WERI-Rb-1 (cell line): ENCODE results near the gene PHF14.

Experiments
- DNase-seq: peaks from one replicate; pipeline ENCODE4 v3.0.0-alpha.2; 2020
- H3K27ac ChIP-seq: fragments of 250-450 bp; sonication (Bioruptor Pico); 2 replicates; pipeline ENCODE4 v1.5.1; 2020; ENCODE audit warnings: mild to moderate bottlenecking, moderate library complexity
- H3K27me3 ChIP-seq: fragments of 250-450 bp; sonication (Bioruptor Pico); 2 replicates; pipeline ENCODE4 v1.5.1; 2021; ENCODE audit warnings: mild to moderate bottlenecking, low read depth, moderate library complexity; ENCODE audit not compliant: insufficient read depth, severe bottlenecking
- H3K36me3 ChIP-seq: fragments of 250-450 bp; sonication (Bioruptor Pico); 2 replicates; pipeline ENCODE4 v1.5.1; 2020; ENCODE audit warnings: mild to moderate bottlenecking, moderate library complexity
- H3K4me3 ChIP-seq: 2 replicates; pipeline ENCODE4 v1.5.1; 2011; ENCODE audit warnings: low read depth, mild to moderate bottlenecking, control low read depth, low read length
- H3K9me3 ChIP-seq: fragments of 250-450 bp; sonication (Bioruptor Pico); 2 replicates; pipeline ENCODE4 v1.5.1; 2021; ENCODE audit warnings: mild to moderate bottlenecking, moderate library complexity; ENCODE audit not compliant: severe bottlenecking
- TF ChIP-seq, protein P1 (sequence below): IDR thresholded peaks from 2 replicates; pipeline ENCODE4 v1.5.1; 2011; ENCODE audit warnings: low read depth, mild to moderate bottlenecking, control low read depth, inconsistent platforms, low read length

PHF14 gene

DNA sequence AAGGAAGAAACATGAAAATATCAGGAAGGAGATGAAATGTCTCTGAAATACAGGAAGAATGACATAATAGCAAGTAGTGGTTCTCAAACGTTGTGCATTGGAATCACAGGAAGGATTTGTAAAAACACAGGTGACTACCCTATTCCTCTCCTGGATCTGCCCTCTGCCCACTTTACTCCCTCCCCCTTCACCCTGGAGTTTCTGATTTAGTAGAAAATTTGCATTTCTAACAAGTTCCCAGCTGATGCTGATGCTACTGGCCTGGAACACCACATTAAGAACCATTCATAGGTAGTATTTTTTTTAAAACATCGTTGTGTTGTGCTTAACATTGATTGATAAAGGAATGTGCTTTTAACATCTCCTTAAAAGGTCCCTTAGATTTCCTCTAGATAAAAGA is 130.9 kb downstream of the PHF14 start:
- Histone ChIP-seq H3K27ac (no peak overlapping the region), H3K9me3 (no peaks in the 10 kb centered on the region), H3K27me3 (no peaks in the 10 kb centered on the region), H3K36me3 (no peaks in the 10 kb centered on the region; the same call in 1 of the 2 replicates), H3K4me3 (no peak overlapping the region)
- no peak for DNase-seq
- TF ChIP-seq, protein P1, sequence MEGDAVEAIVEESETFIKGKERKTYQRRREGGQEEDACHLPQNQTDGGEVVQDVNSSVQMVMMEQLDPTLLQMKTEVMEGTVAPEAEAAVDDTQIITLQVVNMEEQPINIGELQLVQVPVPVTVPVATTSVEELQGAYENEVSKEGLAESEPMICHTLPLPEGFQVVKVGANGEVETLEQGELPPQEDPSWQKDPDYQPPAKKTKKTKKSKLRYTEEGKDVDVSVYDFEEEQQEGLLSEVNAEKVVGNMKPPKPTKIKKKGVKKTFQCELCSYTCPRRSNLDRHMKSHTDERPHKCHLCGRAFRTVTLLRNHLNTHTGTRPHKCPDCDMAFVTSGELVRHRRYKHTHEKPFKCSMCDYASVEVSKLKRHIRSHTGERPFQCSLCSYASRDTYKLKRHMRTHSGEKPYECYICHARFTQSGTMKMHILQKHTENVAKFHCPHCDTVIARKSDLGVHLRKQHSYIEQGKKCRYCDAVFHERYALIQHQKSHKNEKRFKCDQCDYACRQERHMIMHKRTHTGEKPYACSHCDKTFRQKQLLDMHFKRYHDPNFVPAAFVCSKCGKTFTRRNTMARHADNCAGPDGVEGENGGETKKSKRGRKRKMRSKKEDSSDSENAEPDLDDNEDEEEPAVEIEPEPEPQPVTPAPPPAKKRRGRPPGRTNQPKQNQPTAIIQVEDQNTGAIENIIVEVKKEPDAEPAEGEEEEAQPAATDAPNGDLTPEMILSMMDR: no peak

DNA sequence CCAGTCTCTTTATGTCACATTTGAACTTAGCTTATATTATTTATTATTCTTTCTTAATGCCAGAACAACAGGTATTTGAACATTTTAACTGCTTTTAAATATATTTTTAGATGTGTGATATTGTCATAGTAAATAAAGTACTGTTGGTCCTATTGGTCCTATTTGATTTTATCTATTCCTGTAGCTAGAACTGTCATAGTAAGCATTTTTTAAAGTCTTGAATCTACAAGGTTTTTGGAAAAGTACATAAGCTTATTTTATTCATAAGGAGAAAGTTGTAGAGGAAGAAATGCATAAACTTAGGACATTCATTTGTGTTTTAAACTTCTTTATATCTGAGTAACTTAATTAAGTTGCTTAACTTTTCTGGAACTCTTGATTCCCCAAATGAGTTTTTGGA is 136.0 kb downstream of the PHF14 start:
- TF ChIP-seq, protein P1: no peak
- Histone ChIP-seq H3K9me3 (no peaks in the 10 kb centered on the region), H3K4me3 (no peak overlapping the region), H3K36me3 (peaks cover 2% of the 10 kb centered on the region; the same call in 1 of the 2 replicates), H3K27ac (no peak overlapping the region), H3K27me3 (no peaks in the 10 kb centered on the region)
- DNase-seq: no peak

DNA sequence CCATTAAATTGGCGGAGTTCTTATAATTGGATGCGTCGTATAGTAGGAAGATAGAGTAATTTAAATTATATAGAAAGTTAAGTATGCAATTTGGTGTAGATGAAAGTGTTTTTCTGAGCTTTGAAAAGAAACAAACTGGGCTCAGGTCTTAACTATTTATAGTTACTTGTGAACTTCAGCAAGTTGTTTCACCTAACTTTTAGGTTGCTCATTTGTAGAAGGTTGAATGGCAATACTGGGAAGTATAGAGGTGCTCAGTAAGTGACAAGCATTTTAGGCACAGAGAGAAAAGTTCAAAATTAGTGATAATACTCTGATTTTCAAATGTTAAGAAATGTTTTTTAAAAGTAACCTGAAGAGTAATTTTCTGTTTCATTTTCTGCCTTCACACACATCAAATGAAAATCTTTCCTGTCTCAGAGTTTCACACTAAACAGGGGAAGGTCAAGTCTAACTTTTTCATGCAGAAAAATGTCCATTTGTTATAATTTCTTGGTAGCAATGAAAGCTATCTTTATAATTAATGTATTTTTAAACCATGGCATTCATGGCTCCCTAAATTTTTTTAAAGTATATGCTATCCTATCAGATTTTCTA is 146.5 kb downstream of the PHF14 start:
- DNase-seq: no peak
- no peak overlapping the region for H3K4me3 ChIP-seq
- no peaks in the 10 kb centered on the region for H3K27me3 ChIP-seq
- no peaks in the 10 kb centered on the region for H3K36me3 ChIP-seq
- no peaks in the 10 kb centered on the region for H3K9me3 ChIP-seq
- TF ChIP-seq, protein P1: no peak
- H3K27ac ChIP-seq: no peak overlapping the region

DNA sequence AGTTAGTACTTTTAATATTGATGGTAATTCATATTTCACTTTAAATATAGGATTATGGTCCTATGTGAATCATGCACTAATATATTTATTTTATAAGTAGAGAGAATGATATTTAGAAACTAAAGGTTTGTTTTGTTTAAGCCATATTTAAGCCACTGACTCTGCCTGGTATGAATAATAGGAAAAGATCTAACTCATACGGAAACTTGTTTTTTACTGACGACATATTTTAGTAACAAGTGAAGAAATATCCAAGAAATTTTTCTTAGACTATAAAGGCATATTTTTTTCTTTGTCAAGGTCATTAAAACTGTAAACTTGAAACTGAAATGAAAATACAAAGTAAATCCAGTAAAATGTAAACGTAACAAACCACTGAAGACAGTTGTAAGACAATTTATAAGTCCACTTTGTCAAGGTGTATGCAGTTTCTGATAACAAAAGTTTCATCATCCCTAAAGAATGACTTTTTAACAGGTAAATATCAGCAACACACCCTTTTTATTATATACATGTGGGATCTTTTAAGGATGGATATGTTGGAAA is 147.1 kb downstream of the PHF14 start:
- no peaks in the 10 kb centered on the region for H3K36me3 ChIP-seq
- no peak for DNase-seq
- no peak overlapping the region for H3K4me3 ChIP-seq
- no peaks in the 10 kb centered on the region for H3K27me3 ChIP-seq
- H3K9me3 ChIP-seq: no peaks in the 10 kb centered on the region
- no peak overlapping the region for H3K27ac ChIP-seq
- TF ChIP-seq, protein P1: no peak

DNA sequence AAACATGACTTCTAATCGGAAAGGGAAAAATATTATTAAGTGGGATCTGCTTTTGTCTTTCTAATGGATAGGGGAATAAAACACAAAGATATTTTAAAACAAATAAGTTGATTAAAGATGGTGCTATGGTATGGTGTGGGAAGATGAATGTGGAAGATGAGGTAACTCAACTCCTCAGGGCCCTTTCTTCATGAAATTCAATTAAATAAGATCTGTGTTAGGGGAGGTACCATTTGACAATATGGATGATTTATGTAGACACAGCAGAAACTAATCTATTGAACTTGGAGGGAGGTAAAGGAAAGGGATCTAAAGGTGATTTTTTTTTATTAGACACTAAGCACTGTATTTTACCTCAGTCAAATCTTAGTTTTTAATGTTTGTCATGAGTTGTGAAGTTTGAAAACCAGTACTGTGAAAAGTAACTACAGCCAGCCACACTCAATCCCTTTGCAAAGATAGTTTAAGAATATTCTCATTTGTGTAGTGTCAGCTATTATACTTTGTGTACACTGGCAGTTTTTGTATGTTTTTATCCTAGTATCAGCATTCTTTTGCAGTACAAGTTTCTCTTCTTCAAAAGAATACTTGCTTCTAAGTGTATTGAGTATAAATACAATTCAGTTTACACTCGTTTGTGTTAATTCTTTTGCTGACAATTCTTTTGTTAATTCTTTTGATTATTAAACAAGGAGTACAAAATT is 151.3 kb downstream of the PHF14 start:
- no peaks in the 10 kb centered on the region for H3K36me3 ChIP-seq
- H3K27me3 ChIP-seq: no peaks in the 10 kb centered on the region
- H3K9me3 ChIP-seq: no peaks in the 10 kb centered on the region
- DNase-seq: no peak
- TF ChIP-seq, protein P1: no peak
- no peak overlapping the region for H3K4me3 ChIP-seq
- no peak overlapping the region for H3K27ac ChIP-seq
